Globus pallidus (tissue), 1 donor: ENCODE data around the gene NLRC5.
"Not testable (repeated sequence)": the region's sequence is repeated elsewhere in the genome, so short reads cannot be mapped to it uniquely, and the experiment has no call there.

Experiments used
- DNase-seq: peaks from one replicate; pipeline ENCODE4 v3.0.0-alpha.2; 2015; ENCODE audit warnings: low spot score

NLRC5 gene

GRCh38 chr16:56981729-56982271 lies 7.6 kb upstream of the NLRC5 start:
- DNase-seq: no peak

DNA sequence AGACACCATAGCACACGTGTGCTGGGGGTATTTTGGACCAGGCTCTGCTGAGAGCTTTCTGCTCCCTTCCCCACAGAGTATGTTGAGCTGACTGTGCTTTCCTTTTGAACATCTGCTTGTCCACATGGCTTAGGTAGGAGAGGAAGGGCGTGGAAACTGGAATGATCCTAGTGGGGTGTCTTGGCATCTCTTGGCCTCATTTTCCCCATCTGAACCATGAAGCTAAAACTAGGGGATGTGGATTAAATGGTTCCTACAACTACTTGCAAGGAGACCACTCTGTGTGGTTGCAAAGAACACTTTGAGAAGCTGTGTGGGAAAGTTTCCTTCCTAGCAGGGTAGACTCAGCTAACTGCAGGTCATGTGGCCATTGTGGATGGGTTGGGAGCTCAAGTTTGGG lies 6.7 kb upstream of the NLRC5 start:
- DNase-seq: no peak

GRCh38 chr16:56983211-56983751 lies 6.1 kb upstream of the NLRC5 start:
- DNase-seq: no peak

- no peak for DNase-seq
Observed at GRCh38 chr16:56984639-56985038, 4.7 kb upstream of the NLRC5 start.

GRCh38 chr16:56985288-56985961 lies 3.9 kb upstream of the NLRC5 start:
- no peak for DNase-seq

DNA sequence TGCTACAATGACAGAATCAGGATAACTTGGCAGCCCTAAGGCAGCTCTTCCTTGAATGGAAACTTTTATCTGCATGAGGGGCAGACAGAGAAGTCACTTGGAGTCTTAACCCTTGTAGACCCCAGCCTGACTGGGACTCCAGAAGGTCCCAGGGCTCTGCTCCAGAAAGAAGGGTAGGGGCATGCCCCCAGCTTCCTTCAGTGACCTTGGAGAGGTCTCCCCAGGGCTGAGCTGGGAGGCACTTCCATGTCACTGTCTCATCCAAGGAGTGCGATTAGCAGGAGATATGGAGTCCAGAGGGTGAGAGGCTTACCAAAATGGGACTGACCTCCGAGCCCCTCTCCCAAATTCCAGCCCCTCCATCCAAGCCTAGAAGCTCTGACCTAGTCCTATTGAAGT lies 3.4 kb upstream of the NLRC5 start:
- no peak for DNase-seq

DNA sequence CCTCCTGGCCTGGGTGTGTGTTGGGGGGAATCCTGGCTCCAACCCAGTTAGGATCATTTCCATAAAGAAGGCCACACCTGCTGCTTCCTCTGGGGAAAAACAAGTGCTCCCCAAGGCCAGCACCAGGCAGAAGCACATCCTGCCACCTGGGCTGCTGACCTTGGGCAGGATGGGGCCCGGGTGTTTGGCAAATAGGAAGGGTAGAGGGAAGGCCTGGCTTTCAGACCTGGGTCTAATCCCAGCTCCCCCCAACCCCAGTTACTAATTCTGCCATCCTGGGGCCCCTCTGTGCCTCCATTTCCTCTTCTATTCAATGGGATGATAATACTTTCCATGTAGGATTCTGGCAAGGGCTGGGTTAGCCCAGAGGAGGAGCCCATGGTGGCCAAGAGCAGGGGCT lies 3.0 kb upstream of the NLRC5 start:
- DNase-seq: no peak

DNA sequence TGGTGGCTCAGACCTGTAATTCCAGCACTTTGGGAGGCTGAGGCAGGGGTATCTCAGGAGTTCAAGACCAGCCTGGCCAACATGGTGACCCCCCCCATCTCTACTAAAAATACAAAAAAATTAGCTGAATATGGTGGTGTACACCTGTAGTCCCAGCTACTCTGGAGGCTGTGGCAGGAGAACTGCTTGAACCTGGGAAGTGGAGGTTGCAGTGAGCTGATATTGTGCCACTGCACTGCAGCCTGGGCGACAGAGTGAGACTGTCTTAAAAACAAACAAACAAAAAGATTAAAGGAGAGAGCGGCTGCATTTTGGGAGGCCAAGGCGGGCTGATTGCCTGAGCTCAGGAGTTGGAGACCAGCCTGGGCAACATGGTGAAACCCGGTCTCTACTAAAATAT lies 2.4 kb upstream of the NLRC5 start:
- DNase-seq: not testable (repeated sequence)

GRCh38 chr16:56987692-56988091 lies 1.7 kb upstream of the NLRC5 start:
- DNase-seq: no peak

- no peak for DNase-seq
Observed at GRCh38 chr16:56988161-56988947, 1.0 kb upstream of the NLRC5 start.

DNA sequence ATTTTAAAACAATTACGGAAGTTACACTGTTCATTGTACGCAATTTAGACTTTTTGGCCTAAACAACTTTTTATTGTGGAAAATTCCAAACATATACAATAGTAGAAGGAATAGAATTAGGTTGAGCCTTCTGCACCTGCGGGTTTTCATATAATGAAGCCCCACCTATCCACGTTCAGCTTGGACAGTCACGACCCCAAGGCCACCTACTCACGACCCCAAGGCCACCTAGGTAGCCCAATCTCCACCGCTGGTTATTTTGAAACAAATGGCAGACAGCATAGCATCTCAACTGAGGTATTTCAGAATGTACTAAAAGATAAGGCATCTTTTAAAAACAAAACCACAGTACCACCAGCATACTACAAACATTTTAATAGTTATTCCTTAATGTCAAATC lies 631 bp downstream of the NLRC5 start:
- no peak for DNase-seq

GRCh38 chr16:56990407-56991286 lies 1.3 kb downstream of the NLRC5 start:
- no peak for DNase-seq

- not testable (repeated sequence) for DNase-seq
Observed at GRCh38 chr16:56992431-56992830, 3.1 kb downstream of the NLRC5 start.

- no peak for DNase-seq
Observed at GRCh38 chr16:56993204-56993603, 3.8 kb downstream of the NLRC5 start.

- DNase-seq: no peak
Observed at GRCh38 chr16:56994311-56994710, 5.0 kb downstream of the NLRC5 start.

DNA sequence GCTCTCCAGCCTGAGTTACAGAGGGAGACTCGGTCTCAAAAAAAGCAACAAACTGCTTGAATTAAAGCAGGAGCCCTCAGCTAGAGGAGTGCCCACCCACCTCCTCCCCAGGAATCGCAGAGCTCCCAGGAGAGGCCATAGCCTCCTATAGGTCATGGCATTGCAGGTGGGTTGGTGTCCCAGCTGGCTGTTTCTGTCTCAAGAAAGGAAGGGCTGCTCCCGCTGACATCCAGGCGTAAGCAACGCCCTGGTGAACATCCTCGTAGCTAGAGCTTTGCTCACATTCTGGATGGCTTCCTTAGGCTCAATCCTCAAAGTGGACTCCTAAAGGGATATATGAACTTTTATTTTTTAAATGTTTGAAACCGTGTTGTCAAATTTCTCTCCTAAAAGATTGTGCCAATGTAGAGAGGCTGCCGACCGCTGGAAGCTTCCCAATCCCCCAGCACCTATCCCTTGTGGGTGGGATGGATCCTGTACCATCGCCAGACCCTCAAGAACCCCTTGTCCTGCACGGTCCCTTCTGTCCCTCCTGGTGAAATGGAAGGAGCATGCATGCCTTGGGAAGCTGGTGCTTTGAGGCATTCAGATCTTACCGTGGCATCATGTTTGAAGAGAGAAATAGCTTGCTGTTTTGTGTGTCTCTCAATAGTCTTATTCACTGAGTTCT lies 5.9 kb downstream of the NLRC5 start:
- no peak for DNase-seq

- DNase-seq: no peak
Observed at GRCh38 chr16:56997264-56997663, 7.9 kb downstream of the NLRC5 start.

- DNase-seq: no peak
Observed at GRCh38 chr16:56997931-56998330, 8.6 kb downstream of the NLRC5 start.

- no peak for DNase-seq
Observed at GRCh38 chr16:56998352-56998751, 9.0 kb downstream of the NLRC5 start.

DNA sequence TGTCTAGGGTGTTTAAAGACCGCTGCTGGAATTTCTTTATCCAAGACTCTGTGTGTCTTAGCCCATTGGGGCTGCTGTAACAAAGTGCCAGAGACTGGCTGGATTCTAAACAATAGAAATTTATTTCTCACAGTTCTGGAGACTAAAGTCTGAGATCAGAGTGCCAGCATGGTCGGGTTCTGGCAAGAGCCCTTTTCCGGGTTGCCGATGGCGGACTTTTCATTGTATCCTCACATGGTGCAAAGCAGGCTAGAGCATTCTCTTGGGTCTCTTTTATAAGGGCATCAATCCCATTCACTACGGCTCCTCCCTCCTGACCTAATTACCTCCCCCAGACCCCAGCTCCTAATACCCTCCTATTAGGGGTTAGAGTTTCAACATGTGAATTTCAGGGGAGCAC lies 9.5 kb downstream of the NLRC5 start:
- DNase-seq: no peak

- no peak for DNase-seq
Observed at GRCh38 chr16:56999409-57000270, 10.3 kb downstream of the NLRC5 start.
